ENCODE data around the gene RAB37.

The RAB37 gene

DNA sequence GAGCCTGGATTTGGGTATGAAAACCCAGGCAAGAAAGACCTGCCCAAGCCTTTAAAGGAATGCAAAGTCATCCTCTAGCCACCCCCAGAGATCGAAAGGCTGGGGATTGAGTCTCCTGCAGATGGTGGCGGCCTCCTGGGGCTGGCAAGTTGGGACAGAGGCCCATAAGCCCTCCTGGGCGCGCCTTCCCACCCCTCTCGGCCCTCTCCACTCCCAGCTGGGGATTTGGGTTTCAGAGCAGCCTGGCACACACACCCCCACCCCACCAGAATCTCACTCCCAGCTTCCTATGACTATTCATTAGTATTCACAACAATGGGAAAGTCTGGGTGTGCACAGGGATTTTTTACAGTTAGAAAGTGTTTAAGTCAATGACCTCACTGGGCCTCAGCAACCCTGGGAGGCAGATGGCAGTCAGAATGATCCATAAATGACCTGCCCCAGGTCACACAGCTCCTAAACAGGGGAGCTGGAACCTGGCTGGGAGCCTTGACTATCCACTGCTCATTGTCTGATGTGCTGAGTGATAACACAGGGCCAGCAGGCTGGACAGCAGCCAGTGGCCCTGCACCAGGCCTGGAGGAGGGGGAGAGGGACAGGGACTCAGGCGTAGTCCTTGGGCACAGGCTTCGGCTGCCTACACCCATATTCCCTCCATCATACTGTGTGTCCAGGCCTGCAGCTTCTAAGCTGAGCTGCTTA is 23.5 kb downstream of the RAB37 start:
- no peak for DNase-seq (ENCODE audit: low spot score)

DNA sequence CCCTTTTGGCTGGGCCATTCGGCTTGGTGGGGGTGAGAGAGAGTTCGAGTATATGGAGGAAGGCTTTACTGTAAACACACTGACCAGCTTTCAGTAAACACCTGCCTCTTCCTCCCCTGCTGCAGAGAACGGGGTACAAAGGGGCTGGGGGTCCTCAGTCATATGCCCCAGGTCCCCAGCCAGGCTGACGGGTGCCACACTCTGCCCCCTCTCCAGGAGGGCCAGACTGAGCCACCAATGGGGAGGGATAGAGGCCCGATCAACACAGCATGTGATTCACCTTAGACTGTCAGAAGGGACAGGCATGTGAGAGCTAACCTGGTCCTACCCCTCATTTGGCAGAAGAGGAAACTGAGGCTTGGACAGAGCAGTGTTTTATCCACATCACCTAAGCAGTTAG is 24.4 kb downstream of the RAB37 start:
- DNase-seq (ENCODE audit: low spot score): no peak

DNA sequence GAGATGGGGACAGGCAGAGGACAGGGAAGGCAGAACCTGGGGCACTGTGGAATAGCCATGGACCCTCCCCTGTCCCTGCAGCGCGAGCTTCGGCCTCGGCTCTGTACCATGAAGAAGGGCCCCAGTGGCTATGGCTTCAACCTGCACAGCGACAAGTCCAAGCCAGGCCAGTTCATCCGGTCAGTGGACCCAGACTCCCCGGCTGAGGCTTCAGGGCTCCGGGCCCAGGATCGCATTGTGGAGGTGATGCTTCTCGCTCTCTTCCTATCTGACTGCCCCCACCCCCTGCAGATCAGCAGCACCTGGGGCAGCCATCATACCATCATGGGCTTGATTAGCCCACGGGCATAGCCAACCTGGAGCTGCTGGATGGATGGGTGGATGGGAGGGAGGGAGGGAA is 24.9 kb downstream of the RAB37 start:
- DNase-seq (ENCODE audit: low spot score): no peak

DNA sequence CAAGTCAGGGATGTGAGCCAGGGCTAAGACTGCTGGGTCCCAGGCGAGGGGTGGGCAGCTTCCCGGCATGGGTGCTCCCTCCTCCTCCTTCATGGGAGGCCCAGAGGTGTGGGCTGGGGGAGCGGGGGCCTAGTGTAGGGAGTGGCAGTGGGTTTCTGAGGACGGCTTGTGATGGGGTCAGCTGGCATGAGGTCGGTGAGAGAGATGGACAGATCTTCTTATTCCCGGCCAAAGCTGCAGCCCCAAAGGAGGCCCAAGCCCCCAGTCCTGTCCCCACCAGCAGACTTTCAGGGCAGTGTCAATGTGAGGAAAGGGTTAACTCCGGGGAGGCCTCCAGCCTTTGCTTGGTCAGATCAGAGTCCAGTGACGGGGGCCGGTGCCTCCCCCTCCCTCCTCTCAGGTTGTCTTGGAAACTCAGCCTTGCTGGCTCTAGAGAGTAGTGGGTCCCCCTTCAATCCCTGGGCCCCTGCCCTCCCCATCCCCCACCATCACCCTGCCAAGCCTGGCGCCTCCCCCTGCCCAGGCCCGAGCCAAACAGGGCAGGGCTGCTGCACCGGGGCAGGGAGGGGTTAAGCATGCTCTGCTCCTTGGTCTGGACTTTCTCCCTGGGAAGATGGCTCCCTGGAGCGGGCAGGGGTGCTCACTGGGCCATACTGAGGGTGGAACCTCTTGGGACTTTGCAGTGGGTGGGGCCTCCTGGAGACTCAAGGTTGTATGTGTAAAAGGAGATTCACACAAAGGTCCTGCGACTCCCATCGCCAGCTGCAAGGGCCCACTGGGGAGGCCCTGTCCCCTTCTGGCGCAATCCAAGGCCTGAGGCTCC is 26.7 kb downstream of the RAB37 start:
- no peak for DNase-seq (ENCODE audit: low spot score)

DNA sequence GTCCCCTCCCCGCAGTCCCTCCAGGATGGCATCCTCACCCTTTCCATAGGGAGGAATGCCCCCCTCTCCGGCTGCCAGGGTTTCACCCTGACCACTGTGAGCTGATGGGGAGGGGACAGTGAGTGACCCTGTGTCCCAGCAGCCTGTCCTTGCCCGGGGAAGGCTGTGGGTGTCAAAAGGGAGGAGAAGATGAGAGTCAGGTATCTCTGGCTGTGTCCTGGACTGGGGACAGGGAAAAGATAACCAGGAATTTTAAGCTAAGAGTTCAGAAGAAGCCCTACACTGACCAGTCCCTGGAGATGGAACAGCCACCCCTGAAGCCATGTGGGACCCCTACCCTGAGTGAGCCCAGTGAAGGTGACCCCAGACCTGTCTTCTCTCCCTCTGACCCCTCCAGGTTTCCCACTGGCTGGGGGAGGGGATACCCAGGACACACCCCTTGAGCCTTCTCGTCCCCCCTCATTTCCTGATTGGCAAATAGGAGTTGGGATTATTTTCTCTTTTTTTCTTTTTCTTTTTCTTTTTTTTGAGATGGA is 27.8 kb downstream of the RAB37 start:
- DNase-seq (ENCODE audit: low spot score): no peak

DNA sequence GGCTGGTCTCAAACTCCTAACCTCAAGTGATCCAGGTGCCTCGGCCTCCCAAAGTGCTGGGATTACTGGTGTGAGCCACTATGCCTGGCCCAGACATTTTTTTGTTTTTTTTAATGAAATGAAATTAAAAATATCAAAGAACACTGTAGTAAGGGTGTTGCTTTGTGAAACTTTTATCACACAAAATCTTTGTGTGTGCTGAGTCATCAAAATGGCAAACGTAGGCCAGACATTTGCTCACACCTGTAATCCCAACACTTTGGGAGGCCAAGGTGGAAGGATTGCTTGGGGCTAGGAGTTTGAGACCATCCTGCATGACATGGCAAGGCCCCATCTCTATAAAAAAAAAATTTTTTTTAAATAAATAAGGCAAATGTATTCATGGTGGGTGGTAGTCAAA is 29.4 kb downstream of the RAB37 start:
- no peak for DNase-seq (ENCODE audit: low spot score)

DNA sequence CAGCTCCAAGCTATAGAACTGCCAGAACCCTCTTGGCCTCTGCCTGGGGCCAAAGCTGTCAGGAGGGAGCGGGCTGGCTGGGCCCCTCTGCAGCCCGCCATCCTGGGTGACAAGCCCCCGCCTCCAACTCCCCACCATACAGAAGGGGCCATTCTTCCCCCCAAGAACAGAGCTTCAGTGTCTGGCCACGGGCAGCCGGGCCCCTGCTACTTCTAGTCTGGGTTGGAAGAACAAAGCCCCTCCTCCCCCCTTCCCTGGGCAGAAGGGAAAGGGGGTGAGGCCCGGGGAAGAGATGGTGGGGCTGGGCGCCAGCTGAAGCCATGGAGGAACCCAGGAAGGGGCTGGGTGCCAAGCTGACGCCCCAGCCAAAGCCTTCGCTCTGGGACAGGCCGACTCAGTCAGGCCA is 30.1 kb downstream of the RAB37 start:
- DNase-seq (ENCODE audit: low spot score): no peak

DNA sequence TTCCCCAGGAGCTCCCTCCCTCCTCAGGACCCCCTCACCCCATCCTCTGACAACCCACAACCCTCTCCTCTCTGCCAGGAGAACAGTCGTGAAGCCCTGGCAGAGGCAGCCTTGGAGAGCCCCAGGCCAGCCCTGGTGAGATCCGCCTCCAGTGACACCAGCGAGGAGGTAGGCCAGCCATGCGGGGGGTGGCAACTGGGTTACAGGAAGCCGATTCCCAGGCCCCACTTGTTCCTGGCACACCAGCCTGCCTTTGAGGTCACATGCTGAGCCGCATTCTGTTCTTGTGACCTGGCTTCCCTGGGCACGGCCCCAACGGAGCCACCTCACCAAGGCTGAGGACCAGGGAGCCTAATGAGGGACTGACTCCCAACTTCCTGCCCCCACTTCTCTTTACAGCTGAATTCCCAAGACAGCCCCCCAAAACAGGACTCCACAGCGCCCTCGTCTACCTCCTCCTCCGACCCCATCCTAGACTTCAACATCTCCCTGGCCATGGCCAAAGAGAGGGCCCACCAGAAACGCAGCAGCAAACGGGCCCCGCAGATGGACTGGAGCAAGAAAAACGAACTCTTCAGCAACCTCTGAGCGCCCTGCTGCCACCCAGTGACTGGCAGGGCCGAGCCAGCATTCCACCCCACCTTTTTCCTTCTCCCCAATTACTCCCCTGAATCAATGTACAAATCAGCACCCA is 31.2 kb downstream of the RAB37 start:
- DNase-seq (ENCODE audit: low spot score): peak; percentile 89

DNA sequence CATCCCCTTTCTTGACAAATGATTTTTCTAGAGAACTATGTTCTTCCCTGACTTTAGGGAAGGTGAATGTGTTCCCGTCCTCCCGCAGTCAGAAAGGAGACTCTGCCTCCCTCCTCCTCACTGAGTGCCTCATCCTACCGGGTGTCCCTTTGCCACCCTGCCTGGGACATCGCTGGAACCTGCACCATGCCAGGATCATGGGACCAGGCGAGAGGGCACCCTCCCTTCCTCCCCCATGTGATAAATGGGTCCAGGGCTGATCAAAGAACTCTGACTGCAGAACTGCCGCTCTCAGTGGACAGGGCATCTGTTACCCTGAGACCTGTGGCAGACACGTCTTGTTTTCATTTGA is 31.7 kb downstream of the RAB37 start:
- no peak for DNase-seq (ENCODE audit: low spot score)

DNA sequence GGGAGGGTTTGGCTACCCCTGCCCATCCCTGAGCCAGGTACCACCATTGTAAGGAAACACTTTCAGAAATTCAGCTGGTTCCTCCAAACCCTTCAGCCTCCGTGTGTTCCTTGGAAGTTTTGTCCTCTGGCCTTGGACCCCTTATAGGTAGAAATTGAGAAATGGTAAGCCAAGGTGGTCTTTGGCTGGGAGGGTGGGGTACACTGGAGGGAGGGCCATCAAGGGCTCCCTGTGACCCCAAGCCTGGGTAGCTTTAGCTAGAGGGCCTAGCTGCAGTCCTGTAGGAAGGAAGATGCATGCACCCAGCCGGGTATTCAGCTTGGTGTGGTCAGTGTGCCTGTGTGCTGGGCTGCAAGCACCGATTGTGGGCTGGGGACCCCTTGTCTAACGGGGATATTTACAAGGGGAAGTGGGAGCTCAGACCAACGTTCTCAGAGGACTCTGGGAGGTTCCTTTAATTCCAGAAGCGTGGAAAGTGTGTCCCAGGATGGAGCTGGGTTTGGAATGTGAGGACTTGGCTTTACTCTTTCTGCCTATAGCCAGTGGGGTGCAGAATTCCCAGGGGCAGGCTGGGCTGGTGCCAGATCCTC is 32.3 kb downstream of the RAB37 start:
- DNase-seq (ENCODE audit: low spot score): no peak

DNA sequence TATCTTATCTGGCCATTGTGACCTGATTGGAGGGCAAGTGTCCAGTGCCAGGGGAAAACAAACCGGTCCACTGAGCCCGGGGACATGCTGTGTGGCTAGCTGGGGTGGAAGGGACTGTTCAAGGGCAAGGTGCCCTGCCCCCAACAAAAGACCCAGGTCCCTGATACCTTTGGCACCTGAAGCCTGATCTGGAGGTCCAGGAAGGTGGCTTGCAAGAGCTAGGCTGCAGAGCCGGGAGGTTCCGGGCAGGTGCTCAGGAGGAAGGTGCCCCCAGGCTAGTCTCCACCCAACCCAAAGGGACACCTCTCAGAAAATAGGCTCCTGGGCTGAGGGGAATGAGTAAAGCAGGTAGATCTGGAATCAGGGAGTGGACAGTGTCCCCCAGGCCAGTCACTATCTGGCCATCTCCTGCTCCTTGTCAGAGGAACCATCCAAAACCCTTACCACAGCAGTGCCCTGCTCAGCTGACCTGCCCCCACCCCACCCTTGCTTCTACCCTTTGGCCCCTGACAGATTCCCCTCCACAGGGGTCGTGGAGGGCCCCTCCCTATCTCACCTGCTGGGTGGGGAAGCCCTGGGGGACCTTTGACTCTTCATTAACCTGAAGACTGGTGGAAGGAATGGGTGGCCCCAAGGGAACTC is 32.9 kb downstream of the RAB37 start:
- no peak for DNase-seq (ENCODE audit: low spot score)

DNA sequence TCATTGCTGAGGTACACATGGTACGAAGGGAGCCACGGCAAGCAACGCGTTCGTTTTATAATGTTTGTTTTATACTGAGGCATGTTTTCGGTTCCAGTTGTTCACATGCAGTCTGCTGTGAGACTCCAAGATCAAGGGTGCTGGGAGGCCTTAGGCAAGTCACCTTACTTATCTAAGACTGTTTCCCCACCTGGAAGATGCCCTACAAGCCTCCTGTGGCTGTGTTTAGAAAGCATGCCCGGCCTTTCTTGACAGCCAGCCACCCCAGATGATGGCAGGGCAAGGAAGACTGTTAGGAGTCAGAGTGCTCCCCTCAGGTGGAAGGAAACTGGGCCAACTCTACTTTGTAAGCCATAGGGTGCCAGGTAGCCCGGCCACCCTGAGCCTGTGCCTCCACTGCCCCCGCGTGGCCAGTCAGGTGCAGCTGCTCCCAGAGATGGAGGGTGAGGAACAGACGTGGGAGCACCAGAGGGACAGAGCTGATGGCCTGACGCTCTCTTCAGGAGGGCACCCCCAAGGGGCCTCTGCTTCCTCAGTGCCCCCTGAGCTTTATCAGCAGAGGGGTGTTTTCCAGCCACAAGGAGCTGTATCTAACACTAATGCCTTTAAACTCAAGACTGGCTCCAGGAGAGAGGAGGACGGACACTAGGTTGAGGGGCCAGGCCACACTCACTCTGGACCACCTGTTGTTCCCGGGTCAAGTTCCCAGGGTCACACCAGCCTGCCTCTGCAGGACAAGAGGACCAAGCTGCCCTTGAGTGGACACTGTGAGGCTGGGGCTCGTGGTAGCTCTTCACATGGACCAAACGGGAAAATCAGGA is 33.7 kb downstream of the RAB37 start:
- DNase-seq (ENCODE audit: low spot score): peak; percentile 64

DNA sequence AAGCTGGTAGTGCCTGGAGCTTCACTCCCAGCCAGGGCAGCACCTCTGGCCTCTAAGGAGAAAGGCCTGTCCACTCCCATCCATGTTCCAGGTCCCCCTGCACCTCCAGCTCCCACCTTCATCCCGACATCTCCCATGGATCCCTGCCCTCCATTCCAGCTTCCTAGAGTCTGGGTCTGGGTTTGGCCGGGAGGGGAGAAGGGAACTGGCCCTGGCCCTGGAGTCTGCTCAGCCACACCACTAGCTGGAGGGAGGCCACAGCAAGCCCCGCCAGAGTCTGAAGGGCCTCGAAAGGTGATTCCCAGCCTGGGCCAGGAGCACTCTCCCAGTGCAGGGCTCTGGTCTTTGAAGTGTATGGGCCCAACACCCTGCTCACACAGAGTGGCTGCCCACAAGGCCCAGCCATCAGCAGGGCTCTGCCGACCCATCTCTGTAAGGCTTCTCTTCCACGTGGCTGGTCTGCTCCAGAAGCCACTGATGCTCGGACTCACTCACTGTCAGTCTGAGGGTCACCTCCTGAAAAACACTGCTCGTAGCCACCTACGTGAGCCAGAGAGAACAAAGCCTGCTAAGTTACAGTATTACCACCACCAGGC is 34.4 kb downstream of the RAB37 start:
- DNase-seq (ENCODE audit: low spot score): no peak

DNA sequence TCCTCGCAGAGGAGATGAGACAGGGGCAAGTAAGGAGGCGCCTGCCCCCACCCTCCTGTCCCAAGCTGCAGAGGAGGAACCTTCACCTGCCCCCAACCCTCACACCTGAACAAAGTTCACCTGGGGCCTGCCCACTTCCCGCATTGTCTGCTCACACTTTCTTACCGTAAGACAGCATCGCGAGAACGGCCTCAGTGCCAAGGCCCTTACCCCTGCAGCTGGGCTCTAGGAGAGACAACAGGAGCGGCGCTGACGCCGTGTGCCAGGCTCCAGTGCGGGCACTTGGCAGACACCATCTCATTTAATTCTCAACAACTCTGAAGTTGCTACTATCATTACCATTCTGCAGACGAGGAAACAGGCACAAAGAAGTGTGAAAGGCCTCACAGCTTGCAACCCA is 35.0 kb downstream of the RAB37 start:
- no peak for DNase-seq (ENCODE audit: low spot score)

DNA sequence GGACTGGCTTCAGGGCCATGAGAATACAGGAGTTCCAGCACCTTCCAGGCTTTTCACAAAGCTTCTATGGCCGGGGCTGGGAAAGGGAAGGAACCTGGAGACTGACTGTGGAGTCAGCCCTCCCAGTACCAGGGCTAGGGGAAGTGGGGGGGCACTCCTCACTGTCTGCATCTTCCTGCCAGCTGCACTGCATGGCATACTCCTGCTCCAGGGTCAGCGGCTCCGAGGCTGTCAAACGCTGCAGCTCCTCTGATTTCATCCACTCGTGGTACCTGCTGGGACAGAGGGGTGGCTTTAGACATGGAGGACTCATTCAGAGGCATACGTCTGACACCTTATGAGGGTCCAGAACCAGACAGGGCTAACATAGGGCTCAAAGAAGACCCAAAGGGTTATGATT is 36.4 kb downstream of the RAB37 start:
- DNase-seq (ENCODE audit: low spot score): no peak

DNA sequence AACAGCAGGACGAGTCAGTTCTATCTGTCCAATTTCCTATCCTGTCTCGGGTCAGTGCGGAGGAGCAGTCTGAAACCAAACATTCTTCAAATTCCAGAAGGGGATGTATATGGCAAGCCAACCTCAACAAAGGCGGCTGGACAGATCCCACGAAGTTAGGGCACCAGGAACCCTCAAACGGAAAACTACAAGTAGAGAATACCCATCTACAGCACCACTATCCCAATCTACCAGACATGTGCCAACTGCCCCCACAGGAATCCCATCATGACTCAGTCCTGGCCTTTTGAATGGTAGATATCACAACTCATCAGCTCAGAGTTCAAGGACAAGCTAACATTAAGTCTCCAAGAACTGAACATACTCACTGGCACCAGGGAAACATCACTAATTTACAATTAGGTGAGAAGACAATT is 36.8 kb downstream of the RAB37 start:
- peak; percentile 50 for DNase-seq (ENCODE audit: low spot score)

DNA sequence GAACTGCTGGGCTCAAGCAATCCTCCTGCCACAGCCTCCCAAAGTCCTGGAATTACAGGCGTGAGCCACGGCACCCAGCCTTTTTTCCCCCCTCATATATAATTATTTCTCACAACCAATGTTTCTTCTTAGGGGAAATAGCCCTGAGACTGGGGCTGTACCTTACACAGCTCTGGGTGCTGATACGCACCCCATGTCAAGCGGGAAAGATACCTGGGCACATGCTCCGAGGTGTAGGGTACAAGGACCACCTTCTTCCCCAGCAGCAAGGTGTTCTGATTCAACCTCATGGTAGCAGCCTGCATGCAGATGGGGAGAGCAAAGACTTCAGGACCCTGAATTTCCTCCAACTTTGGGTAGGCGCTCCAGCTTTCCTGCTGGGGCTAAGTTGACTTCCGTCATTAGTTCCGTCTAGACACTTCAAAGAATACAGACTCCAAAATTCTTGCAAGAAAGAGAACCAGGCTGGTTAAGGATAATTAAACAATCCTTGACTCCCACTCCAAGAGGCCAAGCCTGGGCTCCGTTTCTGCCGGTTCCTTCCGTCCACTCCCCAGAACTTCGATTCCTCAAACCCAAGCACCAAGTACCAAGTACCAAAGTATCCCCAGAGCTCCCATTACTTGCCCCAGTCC is 38.5 kb downstream of the RAB37 start:
- DNase-seq (ENCODE audit: low spot score): no peak

DNA sequence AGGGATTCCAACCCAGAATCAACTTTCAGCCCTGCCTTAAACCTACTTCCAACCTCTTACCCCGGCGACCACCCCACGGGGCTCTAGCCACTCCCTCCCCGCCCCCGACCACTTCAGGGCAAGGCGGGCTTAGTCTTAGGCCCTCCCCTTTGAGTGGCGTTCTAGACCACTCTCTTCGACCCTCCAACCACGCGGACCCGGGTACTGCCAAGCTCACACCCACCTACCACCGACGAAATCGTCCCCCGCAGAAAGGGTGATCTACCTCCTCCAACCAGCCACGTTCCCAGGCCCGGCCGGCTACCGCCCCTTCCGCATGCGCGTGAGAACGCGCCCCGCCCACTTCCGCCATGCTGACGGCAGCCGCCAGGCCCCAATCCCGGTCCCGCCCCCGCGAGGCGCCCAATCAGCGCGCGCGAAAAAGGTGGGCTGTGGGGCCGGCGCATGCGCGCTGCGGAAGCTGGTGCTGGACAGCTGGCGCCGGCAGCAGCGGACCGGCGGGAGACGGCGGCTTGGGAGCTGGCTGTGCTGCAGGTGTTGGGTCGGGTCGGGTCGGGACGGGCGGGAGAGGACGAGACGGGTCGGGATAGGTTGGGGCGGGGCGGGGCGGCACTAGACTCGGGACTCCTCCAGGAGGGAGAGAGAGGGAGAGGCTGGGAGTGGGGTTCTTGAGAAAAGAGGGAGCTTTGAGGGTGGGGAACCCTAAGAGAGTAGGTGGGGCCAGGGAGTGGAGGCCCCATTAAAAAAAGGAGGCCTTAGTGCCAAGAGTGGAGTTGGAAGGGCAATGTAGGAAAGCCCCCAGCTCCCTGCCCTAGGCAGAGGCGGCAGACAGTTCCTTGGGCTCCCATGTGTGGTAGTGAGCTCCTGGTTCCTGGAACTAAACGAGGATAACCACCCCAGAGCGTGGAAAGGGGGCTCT is 39.2 kb downstream of the RAB37 start, which contains the start of gene NAT9:
NAT9 (minus strand) TSS at position 302 of the 919 bp plus-strand sequence. CDS start 647 bp downstream, outside the sequence.
- peak; percentile 100 for DNase-seq (ENCODE audit: low spot score)

DNA sequence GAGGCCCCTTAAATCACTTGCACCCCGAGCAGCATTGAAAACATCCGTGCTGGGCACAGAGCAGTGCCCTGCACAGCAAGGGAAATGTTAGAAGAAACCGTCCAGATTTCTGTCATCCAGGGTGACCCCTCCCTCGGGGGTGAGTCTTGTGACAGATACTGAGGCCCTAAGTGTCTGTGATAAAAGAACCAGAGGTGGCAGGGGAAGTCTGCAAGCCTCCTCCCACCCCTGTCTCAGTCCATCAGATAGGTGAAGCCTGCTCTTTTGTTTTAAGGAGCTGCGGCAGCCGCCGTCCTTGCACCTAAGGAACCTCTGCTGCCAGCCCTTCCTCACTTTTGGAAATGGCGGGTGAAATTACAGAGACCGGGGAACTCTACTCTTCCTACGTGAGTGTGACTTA is 39.9 kb downstream of the RAB37 start:
- no peak for DNase-seq (ENCODE audit: low spot score)
